K562 (cell line): ENCODE results near the gene KCTD11. TPM values are rescaled to one million over a fixed set of nuclear protein-coding genes. Genes with fewer than 3 reads are reported as not detected.

ENCODE experiments used
- C11orf30 ChIP-seq: fragments of 450-650 bp; IDR thresholded peaks from 2 replicates; pipeline ENCODE4 v1.6.1; 2016; ENCODE audit warnings: low read depth, mild to moderate bottlenecking
- CREB3 ChIP-seq: fragments of 450-650 bp; conservative IDR thresholded peaks from 2 replicates; pipeline ENCODE4 v1.6.1; 2016; ENCODE audit warnings: missing genetic modification characterization, low read depth, mild to moderate bottlenecking, missing compliant biosample characterization, moderate library complexity
- CREM ChIP-seq: IDR thresholded peaks from 2 replicates; pipeline ENCODE4 v1.6.1; 2014; ENCODE audit warnings: antibody characterized with exemption, low read depth
- ETS1 ChIP-seq: conservative IDR thresholded peaks from 2 replicates; pipeline ENCODE4 v1.6.1; 2011; ENCODE audit warnings: low read depth, mild to moderate bottlenecking, low read length; ENCODE audit not compliant: control insufficient read depth
- FOXK1 ChIP-seq: sonication (generic); formaldehyde crosslinking; IDR thresholded peaks from 2 replicates; pipeline ENCODE4 v1.8.0; 2022; ENCODE audit warnings: missing genetic modification reagents, mild to moderate bottlenecking, borderline replicate concordance
- FOXK2 ChIP-seq, 2 experiments: fragments of 450-650 bp; IDR thresholded peaks in 1 of 2; conservative IDR thresholded peaks in 1 of 2; 2 replicates each; pipeline ENCODE4 v1.6.1; 2016; ENCODE audit warnings: low read depth in 2 of 2, mild to moderate bottlenecking in 1 of 2
- GATAD2A ChIP-seq: fragments of 450-650 bp; IDR thresholded peaks from 2 replicates; pipeline ENCODE4 v1.6.1; 2017
- HDAC2 ChIP-seq: fragments of 450-650 bp; IDR thresholded peaks from 2 replicates; pipeline ENCODE4 v1.6.1; 2016; ENCODE audit warnings: mild to moderate bottlenecking
- HMBOX1 ChIP-seq: sonication (generic); IDR thresholded peaks from 2 replicates; pipeline ENCODE4 v1.6.1; 2016
- KAT2B ChIP-seq: IDR thresholded peaks from one replicate; pipeline ENCODE4 v1.6.1; 2012; ENCODE audit warnings: low read depth, mild to moderate bottlenecking, control low read depth, inconsistent platforms, low read length, moderate library complexity
- MAZ ChIP-seq, 2 experiments: fragments of 450-650 bp in 1 of 2; sonication (generic) in 1 of 2; formaldehyde crosslinking; IDR thresholded peaks in 1 of 2; conservative IDR thresholded peaks in 1 of 2; 2 replicates each; pipeline versions ENCODE4 v1.4.0 to v1.5.0; 2020; ENCODE audit warnings: mild to moderate bottlenecking in 1 of 2, missing genetic modification reagents in 1 of 2
- MTA1 ChIP-seq: fragments of 450-650 bp; IDR thresholded peaks from 2 replicates; pipeline ENCODE4 v1.6.1; 2017; ENCODE audit warnings: borderline replicate concordance
- NFE2 ChIP-seq: IDR thresholded peaks from 2 replicates; pipeline ENCODE4 v1.6.1; 2014; ENCODE audit warnings: antibody characterized with exemption, low read depth
- PHF20 ChIP-seq: fragments of 450-650 bp; IDR thresholded peaks from 2 replicates; pipeline ENCODE4 v1.6.1; 2018; ENCODE audit not compliant: partially characterized antibody
- PML ChIP-seq: IDR thresholded peaks from 2 replicates; pipeline ENCODE4 v1.6.1; 2012; ENCODE audit warnings: low read length, inconsistent platforms
- POLR2A ChIP-seq: fragments of 450-650 bp; conservative IDR thresholded peaks from 2 replicates; pipeline ENCODE4 v1.6.1; 2016
- PPARD ChIP-seq: fragments of 250-450 bp; sonication (Bioruptor Pico); IDR thresholded peaks from 2 replicates; pipeline ENCODE4 v1.8.0; 2022; ENCODE audit warnings: inconsistent platforms, mild to moderate bottlenecking, moderate library complexity
- PYGO2 ChIP-seq: fragments of 450-650 bp; IDR thresholded peaks from 2 replicates; pipeline ENCODE4 v1.6.1; 2016; ENCODE audit warnings: mild to moderate bottlenecking, missing genetic modification characterization, moderate library complexity, missing compliant biosample characterization
- RB1 ChIP-seq: fragments of 450-650 bp; IDR thresholded peaks from 2 replicates; pipeline ENCODE4 v1.6.1; 2017; ENCODE audit warnings: low read depth, mild to moderate bottlenecking
- RNF2 ChIP-seq: sonication (generic); IDR thresholded peaks from 2 replicates; pipeline ENCODE4 v1.6.1; 2016
- SP1 ChIP-seq: sonication (generic); formaldehyde crosslinking; IDR thresholded peaks from 2 replicates; pipeline ENCODE4 v1.8.1; 2022; ENCODE audit warnings: mild to moderate bottlenecking, missing genetic modification reagents
- SRSF7 ChIP-seq: fragments of 200-400 bp; formaldehyde crosslinking; optimal IDR thresholded peaks from 2 replicates; pipeline ENCODE3; 2017; ENCODE audit warnings: mild to moderate bottlenecking, low read depth, low read length
- ZBTB5 ChIP-seq: fragments of 450-650 bp; IDR thresholded peaks from 2 replicates; pipeline ENCODE4 v1.6.1; 2017; ENCODE audit warnings: antibody characterized with exemption
- ZNF124 ChIP-seq: sonication (generic); formaldehyde crosslinking; IDR thresholded peaks from 2 replicates; pipeline ENCODE4 v1.8.1; 2022; ENCODE audit warnings: missing genetic modification reagents
- ZNF644 ChIP-seq: fragments of 200-800 bp; sonication (Bioruptor generic); IDR thresholded peaks from 2 replicates; pipeline ENCODE4 v1.6.1; 2016; ENCODE audit warnings: low read depth, missing genetic modification characterization, missing compliant biosample characterization
- ZNF695 ChIP-seq: fragments of 450-650 bp; formaldehyde crosslinking; IDR thresholded peaks from 2 replicates; pipeline ENCODE4 v1.4.0; 2020; ENCODE audit warnings: mild to moderate bottlenecking, moderate library complexity
- polyA plus RNA-seq, 8 experiments: library from polyadenylated mRNA; depleted of rRNA in 4 of 8; stranded (reverse) in 5 of 8; unstranded in 3 of 8; fragments of >200 nt; fragmentation: Nextera tagmentation in 2 of 8; fragmentation: Illumina TruSeq in 1 of 8; extraction: Ambion mirVana in 2 of 8; extraction: Trizol in 1 of 8; gene quantifications; 2 replicates each; pipeline versions ENCODE4 v1.2.1 to v1.2.3, GENCODE V29; 2011 to 2014; ENCODE audit warnings: inconsistent platforms in 1 of 8, missing spikeins in 1 of 8
- total RNA-seq, 7 experiments: library from RNA; depleted of rRNA in 6 of 7; stranded (reverse); fragments of >200 nt in 6 of 7; fragmentation: Illumina TruSeq in 2 of 7; extraction: Trizol in 2 of 7; gene quantifications; 2 replicates each; pipeline versions ENCODE4 v1.2.1 to v1.2.3, GENCODE V29; 2011 to 2021; ENCODE audit warnings: low replicate concordance in 1 of 7

Gene KCTD11
- total and polyA plus RNA-seq, 9 of the 15 experiments (the other 6 are each of a cell fraction or from before 2014, with no cell fraction given), result 0.01 to 3.2 (median 2.5) TPM; not detected in 1

GRCh38 chr17:7403977-7404736 is 52.2 kb downstream of the KCTD11 start, which contains the start of gene TMEM256 (continued):
- TF ChIP-seq MTA1, result no peak
- no peak for TF ChIP-seq PYGO2 (tag)
- TF ChIP-seq POLR2A, result peak; percentile 86
- no peak for TF ChIP-seq FOXK1 (CRISPR knock-in tag)
- TF ChIP-seq PPARD (CRISPR knock-in tag), result no peak
- TF ChIP-seq KAT2B, result no peak
- TF ChIP-seq PML, result peak; percentile 33; the same call in 1 of the 2 replicates
- TF ChIP-seq HMBOX1, result no peak
- no peak for TF ChIP-seq GATAD2A
- TF ChIP-seq RNF2, result no peak
- no peak for TF ChIP-seq CREB3 (tag)
- TF ChIP-seq ZBTB5, result peak; percentile 73
- no peak for TF ChIP-seq NFE2
- TF ChIP-seq C11orf30, result peak; percentile 85
- TF ChIP-seq HDAC2, result peak; percentile 51; the same call in 1 of the 2 replicates
- 0 out of 2 replicates have a peak, but pooled peaks have one; percentile 44 for TF ChIP-seq CREM
- TF ChIP-seq ZNF644 (tag), result no peak
- 0 out of 2 replicates have a peak, but pooled peaks have one; percentile 40 for TF ChIP-seq RB1
- peak in 1 of 2 experiments; percentile 43; a peak in 3 of 4 replicates for TF ChIP-seq MAZ (CRISPR knock-in tag; conservative IDR thresholded peaks at IDR 0.05 in 1 of 2, IDR thresholded peaks at IDR 0.05 in 1 of 2)
- peak; percentile 51; the same call in 1 of the 2 replicates for TF ChIP-seq SP1 (CRISPR knock-in tag)
- TF ChIP-seq ZNF695 (CRISPR knock-in tag), result no peak
- no peak; the same call in 1 of the 2 replicates for TF ChIP-seq ETS1
- peak; percentile 18 to 54; a peak in 1 of 4 replicates for TF ChIP-seq FOXK2 (conservative IDR thresholded peaks at IDR 0.05 in 1 of 2, IDR thresholded peaks at IDR 0.05 in 1 of 2; ENCODE audit: low read depth in 2 of 2)
- peak; percentile 69 for TF ChIP-seq PHF20
- no peak for TF ChIP-seq SRSF7
- TF ChIP-seq ZNF124 (CRISPR knock-in tag), result no peak
